GM20000 (cell line): ENCODE data around the gene CBX8.

ENCODE experiments used
- DNase-seq: peaks from one replicate; pipeline ENCODE4 v3.0.0; 2012; ENCODE audit warnings: low spot score
- TF ChIP-seq, protein P1 (sequence below): IDR thresholded peaks from 2 replicates; pipeline ENCODE4 v1.5.1; 2012; ENCODE audit warnings: mild to moderate bottlenecking, control low read depth; ENCODE audit errors: extremely low read depth, missing control alignments

The CBX8 gene

DNA sequence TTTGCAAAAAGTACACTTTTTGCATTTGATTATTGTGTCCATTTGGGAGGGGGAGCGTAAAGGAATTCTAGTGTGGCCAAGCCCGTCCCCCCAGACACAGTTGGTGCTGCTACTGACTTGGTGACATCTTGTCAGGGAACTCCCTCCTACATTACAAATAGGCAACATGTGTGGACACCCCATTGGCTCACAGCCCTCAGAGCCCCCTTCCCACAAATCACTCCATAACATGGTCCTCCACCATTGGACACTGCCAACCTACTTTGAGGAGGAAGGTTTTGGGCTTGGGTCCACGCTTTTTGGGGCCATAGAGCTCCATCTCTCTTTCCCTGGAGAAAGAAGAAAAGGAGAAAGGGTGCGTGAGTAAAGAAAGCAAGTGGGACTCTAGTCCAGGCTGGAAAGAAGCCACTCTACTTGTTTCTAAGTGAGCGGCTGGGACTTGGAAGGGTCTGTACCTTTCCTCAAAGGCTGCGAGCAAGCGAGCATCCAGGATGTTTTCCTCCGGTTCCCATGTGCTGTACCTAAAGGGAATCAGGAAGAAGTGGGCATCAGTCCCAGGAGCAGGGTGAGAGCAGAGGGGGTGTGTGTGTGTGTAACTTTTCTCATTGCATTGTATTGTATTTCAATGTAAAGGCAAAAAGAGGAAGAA lies 958 bp downstream of the CBX8 start:
- no peak for DNase-seq
- TF ChIP-seq, protein P1, sequence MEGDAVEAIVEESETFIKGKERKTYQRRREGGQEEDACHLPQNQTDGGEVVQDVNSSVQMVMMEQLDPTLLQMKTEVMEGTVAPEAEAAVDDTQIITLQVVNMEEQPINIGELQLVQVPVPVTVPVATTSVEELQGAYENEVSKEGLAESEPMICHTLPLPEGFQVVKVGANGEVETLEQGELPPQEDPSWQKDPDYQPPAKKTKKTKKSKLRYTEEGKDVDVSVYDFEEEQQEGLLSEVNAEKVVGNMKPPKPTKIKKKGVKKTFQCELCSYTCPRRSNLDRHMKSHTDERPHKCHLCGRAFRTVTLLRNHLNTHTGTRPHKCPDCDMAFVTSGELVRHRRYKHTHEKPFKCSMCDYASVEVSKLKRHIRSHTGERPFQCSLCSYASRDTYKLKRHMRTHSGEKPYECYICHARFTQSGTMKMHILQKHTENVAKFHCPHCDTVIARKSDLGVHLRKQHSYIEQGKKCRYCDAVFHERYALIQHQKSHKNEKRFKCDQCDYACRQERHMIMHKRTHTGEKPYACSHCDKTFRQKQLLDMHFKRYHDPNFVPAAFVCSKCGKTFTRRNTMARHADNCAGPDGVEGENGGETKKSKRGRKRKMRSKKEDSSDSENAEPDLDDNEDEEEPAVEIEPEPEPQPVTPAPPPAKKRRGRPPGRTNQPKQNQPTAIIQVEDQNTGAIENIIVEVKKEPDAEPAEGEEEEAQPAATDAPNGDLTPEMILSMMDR: no peak

DNA sequence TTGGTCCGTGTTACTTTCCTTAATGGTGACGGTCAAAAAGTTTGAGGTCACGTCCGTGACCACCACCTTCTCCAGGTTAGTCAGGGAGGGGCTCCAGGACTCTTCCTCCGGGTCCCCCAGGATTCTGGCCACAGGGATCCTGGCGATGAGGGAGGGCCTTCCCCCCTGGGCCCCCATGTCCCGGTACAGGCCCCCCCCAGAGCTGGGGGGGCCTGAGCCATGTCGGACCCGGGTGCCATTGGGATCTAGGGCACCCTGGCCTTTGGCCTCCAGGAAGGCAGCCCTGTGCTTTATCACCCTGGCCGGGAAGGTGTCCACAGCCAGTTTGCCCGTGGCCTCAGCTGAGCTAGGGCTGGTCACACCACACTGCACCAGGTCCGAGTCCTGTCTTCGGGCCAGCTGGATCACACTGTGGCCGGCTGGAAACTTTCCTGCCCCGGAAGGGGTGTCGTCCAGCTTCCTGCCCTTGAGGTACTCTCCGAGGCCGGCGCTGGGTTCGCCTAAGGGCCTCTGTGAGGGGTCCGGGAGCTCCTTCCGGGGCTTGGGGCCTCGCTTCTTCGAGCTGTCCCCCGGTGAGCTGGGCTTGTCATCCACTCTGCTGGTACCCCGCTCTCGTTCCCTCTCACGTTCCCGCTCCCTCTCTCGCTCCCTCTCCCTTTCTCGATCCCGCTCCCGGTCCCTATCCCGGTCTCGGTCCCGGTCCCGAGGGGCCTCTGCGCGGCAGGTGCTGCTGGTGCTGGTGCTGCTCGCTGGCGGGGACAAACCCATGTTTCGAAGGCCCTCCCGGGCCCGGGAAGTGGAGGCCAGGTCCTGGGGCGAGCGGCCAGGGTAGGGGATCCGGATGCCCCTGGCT lies 2.0 kb downstream of the CBX8 start:
- DNase-seq: no peak
- TF ChIP-seq, protein P1: no peak

DNA sequence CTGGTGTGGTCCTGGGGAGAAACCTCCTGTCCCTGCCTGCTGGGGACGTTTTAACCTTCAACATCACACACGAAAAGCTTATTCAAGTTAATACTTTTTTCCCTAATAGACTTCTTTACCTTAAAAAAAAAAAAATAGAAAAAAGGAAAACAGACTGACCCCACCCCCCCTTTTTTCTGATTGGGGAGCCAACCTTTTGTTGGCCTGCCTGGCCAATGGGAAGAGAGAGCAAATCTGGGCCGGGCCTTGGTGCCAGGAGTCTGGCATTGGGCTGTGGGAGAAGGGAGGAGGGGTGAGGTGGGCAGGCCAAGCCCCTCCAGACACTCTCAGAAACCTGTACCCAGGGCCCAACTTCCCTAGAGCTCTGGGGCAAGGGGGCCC lies 3.0 kb downstream of the CBX8 start:
- TF ChIP-seq, protein P1: no peak
- DNase-seq: no peak

DNA sequence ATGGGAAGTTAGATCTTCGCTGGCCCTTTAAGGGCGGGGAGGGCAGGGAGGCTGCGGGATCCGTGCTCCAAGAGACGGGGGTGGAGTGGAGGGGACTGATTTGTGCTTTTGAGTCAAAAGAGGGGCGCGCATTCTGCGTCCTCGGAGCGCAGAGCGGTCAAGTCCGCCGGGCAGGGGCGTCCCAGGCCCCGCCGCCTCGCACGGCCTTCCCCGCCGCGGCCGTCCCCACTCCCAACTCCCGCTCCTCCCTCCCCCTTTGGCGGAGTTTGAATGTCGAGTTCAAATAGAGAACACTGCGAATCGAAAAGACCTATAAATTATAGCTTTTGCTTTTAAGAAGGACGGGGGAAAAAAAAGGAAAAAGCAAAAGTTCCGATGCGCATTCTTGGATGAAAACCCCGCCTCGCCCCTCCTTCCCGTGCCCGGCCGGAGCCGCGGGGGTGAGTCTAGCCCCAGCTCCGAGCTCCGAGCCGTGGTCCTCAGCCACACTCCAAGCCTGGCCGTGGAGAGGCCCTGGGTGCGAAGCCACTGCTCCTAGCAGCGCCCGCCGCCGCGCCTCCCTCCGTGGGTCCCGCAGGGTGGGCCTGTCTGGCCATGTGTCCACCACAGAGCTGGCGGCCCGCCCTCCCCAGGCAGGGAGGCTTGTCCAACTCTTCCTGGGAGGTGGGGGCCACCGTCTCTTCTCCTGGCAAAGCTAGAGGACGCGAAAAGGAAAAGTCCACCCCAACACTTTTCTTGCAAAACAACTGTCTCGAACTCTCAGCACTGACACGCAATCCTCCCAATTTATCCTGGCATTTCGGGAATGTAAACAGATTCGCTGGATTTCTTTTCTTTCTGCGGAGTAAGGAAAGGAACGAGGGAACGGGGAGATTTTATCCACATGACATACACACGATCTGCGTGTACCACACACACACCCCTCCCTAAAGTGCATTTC lies 3.6 kb downstream of the CBX8 start:
- DNase-seq: no peak
- TF ChIP-seq, protein P1: no peak

DNA sequence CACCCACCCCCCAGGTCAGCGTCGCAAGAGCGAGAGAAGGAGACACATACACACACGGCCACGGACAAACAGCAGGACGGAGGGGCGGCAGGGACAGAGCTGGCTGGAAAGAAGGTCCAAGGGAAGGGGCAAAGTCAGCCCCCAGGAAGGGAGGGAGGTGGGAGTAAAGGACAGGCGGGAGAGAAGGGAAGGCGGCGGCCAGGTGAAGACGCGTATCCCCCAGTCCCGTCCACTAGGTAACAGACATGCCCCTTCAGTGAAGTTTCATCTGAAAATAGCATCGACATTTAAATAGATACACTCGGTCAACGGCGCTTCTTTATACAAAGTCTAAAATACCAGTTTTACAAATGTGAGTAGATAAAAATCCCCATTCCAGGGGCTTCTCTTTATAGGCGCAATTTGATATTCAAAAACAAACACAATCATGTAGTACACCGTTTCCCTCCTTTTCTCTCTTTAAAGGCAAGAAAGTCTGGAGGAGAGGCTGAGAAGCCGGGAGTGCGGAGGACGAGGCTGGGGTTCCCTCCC lies 4.5 kb downstream of the CBX8 start:
- DNase-seq: no peak

DNA sequence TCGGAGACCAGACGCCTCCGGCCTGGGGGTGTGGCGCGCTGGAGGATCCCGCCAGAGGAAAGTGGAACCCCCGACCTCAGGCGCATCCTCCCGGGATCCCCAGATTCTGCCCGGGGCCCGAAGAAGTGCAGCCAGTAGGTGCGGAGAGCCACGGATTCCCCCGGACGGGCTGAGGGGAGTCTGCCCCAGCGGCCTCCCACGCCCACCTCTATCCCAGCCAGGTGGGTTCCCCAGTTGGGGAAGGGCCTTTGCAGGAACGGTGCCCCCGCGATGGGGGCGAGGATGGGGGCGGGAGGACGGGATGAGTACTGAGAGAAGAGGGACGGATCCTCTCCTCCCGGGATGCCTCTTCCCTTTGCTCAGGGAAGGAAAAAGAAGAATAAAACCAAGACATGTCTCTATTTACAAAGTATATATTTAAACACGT lies 5.1 kb downstream of the CBX8 start:
- TF ChIP-seq, protein P1: no peak
- no peak for DNase-seq

More for the DNA sequence above, 4.5 kb downstream of the CBX8 start:
- TF ChIP-seq, protein P1: no peak
